ENCODE measurements around the gene SLC46A3.

DNA sequence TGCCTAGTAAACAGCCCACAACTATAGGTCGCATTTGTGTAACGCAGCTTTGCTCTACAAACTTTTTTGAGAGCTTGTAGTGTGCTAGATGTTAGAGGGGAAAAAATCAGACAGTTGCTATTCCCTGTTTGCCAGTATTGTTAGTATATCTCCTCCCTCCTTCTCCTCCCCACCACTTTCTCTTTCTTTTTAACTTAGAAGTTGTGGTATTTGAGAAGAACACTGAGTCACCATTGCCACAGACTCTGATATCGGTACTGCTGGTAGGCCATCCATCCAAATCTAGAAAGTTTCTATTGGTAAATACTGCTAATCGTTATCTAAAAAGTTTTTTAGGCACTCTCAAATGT, 59.2 kb downstream of the SLC46A3 start:
- TF ChIP-seq, protein P1, sequence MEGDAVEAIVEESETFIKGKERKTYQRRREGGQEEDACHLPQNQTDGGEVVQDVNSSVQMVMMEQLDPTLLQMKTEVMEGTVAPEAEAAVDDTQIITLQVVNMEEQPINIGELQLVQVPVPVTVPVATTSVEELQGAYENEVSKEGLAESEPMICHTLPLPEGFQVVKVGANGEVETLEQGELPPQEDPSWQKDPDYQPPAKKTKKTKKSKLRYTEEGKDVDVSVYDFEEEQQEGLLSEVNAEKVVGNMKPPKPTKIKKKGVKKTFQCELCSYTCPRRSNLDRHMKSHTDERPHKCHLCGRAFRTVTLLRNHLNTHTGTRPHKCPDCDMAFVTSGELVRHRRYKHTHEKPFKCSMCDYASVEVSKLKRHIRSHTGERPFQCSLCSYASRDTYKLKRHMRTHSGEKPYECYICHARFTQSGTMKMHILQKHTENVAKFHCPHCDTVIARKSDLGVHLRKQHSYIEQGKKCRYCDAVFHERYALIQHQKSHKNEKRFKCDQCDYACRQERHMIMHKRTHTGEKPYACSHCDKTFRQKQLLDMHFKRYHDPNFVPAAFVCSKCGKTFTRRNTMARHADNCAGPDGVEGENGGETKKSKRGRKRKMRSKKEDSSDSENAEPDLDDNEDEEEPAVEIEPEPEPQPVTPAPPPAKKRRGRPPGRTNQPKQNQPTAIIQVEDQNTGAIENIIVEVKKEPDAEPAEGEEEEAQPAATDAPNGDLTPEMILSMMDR (IDR thresholded peaks at IDR 0.05): no peak
- TF ChIP-seq POLR2A (IDR thresholded peaks at IDR 0.05) (no peak), POLR2AphosphoS5 (IDR thresholded peaks at IDR 0.05) (no peak), EP300 (IDR thresholded peaks at IDR 0.05) (no peak)

All from gastroesophageal sphincter (tissue), 3 donors.